Midbrain (tissue), 1 donor: Measurements from ENCODE around the gene GPATCH2.
"Not testable (repeated sequence)": the region's sequence is repeated elsewhere in the genome, so short reads cannot be mapped to it uniquely, and the experiment has no call there.

ENCODE experiments used
- DNase-seq: peaks from one replicate; lab custom pipeline; 2025; lab: John Stamatoyannopoulos, UW

GPATCH2 gene

GRCh38 chr1:217630711-217631591, at the start of gene GPATCH2, which contains the start of gene SPATA17:
TSS of gene GPATCH2 (minus strand) at chr1:217631090. CDS start at chr1:217630971, 119 bp downstream.
TSS of gene SPATA17 (plus strand) at chr1:217631344. CDS start at chr1:217631379, 35 bp downstream.
- DNase-seq: peak; percentile 87

DNA sequence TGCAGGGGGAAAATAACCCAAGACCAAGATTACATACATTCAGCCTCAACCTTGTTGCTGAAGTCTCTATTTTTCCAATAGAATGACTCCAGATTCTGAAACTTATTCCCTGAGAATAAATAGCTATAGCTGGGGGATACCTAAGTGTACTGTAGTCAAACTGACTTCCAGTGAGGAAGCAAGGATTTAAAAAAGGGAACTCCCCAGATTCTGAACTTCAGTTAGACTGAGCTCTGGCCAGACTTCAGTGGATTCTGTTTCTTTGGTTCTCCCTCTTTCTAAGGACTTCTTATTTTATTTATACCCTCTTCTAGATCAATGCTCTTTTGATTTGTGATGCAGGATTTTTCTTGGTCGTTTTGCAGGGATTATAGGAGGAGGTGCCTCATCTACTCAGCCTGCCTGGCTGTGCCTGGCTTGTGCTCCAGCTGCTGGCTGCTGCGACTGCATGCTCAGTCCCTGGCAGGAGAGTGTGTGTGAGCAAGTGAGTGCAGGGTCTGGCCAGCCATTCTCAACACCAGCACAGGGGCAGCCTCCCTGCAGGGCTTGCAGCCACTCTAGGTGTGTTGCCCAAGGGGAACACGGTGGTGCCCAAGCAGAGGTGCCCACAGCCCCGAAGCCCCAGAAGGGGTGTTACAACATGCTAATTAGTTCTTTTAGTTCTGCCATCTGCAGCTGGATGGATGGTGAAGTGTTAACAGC, 43.3 kb upstream of the GPATCH2 start:
- no peak for DNase-seq

DNA sequence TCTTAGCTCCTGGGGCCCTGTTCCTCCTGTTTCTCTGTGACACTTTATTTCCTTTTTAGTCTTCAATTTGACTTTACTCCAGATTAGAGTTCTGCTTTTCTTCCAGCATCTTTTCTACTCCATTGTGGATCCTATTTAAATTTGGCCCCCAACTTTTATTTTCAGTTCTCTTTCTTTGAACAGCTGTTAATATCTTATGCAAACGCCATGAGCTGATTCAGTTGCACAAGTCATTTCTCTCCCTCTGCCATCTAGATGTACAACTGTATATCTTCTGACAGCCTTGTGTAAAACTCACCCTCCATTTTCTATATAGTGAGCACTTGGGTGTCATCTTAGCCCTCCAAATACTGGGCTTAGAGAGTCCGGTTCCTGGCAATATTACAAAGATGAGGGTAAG, 42.5 kb upstream of the GPATCH2 start:
- peak; percentile 5 for DNase-seq

- DNase-seq: no peak
Measured at GRCh38 chr1:217668351-217668940, 37.6 kb upstream of the GPATCH2 start.

DNA sequence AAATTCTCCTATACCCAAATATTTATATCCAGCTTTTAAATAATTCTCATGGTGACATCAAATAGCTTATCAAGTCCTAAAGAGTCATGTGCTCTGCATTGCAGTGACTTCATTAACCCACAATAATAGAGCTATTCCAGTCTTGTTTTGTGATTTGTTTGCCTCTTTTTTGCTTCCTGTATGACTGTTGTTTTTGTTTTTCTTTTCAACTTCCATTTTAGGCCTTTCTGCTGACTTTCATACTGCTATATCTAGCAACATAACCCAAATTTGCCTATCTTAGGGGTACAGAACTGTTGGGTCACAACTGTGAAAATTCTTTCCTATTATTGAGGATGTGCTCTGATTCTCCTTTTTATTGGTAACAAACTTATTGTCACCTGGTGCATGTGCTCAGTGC, 30.5 kb upstream of the GPATCH2 start:
- no peak for DNase-seq

DNA sequence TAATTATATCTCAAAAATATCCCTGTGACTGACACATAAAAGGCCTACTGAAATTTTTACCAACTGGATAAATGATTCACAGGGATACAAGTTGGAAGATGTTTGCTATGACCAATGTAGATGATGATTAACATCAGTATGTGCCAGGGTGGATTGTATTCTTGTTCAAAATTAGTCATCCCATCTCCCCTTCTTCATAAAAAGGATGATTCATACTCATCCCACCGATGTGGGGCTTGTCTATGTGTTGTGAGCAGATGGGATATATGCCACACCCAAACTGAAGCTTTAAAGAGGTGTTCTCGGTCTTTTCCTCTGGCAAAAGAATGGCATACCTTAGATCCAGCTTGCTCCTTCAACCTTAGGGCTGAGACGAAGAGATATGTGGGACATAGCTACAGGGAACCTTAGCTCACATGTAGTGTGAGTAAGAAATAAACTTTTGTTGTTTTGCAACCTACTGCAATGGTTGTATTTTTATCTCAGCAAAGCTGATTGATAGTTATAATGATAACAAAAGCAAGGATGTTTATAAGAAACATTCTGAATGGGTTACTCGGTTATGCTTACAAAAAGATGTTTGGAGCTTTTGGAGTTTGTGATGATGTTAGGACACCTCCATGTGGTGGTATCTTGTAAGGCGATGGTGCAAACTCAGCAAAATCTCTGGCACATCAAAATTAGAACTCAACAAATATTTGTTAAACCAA, 29.6 kb upstream of the GPATCH2 start:
- no peak for DNase-seq

- no peak for DNase-seq
Measured at GRCh38 chr1:217650674-217651073, 19.8 kb upstream of the GPATCH2 start.

DNA sequence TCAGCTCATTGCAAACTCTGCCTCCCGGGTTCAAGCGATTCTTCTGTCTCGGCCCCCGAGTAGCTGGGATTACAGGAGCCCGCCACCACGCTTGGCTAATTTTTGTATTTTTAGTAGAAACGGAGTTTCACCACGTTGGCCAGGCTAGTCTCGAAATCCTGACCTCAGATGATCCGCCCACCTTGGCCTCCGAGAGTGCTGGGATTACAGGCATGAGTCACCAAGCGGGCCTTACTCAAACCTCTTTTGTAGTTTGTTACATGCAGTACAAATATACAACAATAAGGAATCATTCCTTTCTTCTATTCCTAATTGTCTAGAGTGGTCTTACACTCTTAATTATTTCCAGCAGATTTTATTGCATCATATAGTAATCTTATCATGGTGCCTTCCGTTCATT, 16.9 kb upstream of the GPATCH2 start:
- no peak for DNase-seq

GRCh38 chr1:217642455-217642854, 11.6 kb upstream of the GPATCH2 start:
- no peak for DNase-seq

GRCh38 chr1:217627431-217627830, 3.5 kb downstream of the GPATCH2 start:
- peak; percentile 2 for DNase-seq

DNA sequence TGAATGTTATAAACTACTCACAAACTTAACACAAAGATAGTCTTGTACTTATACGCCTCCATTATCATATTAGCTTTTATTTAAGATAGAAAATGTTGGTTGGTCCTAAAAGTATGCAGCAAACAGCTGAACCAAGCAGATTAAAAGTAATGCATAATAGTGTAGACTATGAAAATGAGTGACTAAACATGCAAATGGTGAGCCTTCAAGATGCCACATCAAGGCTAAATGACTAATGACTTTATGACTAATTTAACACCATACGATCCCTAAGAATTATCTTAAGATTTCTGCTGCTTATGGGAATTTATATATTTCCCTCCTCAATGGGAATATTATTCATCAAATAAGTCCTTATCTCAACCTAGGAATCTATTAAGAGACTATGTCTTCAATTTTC, 4.6 kb downstream of the GPATCH2 start:
- no peak for DNase-seq

- no peak for DNase-seq
Measured at GRCh38 chr1:217622042-217622441, 8.8 kb downstream of the GPATCH2 start.

GRCh38 chr1:217620814-217621213, 10.1 kb downstream of the GPATCH2 start:
- DNase-seq: no peak

GRCh38 chr1:217617126-217617525, 13.8 kb downstream of the GPATCH2 start:
- no peak for DNase-seq

DNA sequence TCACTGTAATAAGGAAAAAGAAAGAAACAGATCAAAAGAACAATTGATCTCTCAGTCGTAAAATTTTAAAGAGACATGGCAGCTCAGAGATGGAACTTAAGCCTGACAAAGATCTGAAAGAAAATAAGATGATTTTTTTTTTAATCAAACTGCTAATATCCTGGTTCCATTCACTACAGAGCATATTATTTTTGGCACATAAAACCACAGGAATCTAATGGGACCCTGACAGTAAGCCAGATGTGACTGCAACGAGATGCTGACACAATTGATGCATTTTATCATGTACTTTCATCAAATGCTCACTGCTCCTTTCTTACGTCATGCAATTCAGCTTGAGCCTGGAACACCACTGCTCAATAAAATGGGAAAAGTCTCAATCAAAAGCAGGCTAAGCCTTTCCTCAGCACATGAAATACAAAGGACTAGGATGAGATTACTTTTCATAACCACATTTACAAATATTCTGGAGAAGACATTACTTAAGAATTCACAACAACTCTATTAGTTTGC, 16.6 kb downstream of the GPATCH2 start:
- DNase-seq: no peak

- no peak for DNase-seq
Measured at GRCh38 chr1:217605390-217605789, 25.5 kb downstream of the GPATCH2 start.

GRCh38 chr1:217602380-217602779, 28.5 kb downstream of the GPATCH2 start:
- DNase-seq: no peak

DNA sequence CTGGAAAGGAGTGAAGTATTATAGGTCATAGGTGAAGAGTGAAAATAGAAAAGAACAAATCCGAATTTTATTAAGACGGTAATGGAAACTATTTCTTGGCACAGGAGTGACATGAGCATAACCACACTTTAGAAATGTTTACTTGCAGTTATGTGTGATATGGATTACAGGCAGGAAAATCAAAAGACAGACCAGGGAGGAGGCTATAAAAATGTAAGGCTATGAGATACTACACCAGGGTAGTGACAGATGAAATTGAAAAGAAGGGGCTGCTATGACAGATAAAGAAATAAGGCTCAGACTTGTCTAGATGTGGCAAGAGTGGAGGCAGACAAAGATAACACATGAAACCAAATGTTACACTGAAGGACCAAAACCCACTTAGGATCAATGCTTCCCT, 31.7 kb downstream of the GPATCH2 start:
- no peak for DNase-seq

DNA sequence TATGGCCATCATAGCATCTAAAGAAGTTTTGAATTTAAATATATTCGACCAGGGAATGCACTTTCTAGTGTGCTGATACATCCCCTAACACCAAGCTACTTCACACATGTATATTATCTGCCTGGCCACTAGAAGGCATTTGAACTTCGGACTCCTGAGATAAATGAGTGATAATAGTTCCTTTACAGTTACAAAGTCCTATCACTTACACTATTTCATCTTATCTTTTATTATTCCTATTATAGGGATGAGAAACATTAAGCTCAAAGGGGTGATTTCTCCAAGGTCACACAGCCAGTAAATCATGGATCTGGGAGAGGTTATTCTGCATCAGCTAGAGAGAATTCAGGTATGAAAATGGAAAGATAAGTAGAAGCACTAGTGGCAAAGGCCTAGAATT, 40.3 kb downstream of the GPATCH2 start:
- DNase-seq: no peak

DNA sequence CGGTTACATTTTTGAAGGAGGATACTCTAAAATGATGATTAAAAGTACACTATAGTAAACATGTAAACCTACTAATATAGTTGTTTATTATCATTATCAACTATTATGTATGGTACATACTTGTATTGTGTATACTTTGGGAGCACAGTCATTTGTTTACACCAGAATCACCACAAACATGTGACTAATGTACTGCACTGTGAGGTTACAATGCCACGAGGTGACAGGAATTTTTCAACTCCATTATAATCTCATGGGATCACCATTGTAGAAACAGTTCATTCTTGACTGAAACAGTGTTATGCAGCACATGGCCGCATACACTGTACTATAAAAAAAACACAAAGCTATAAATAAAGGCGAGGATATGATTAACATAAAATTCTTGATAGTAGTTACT, 44.3 kb downstream of the GPATCH2 start:
- no peak for DNase-seq

DNA sequence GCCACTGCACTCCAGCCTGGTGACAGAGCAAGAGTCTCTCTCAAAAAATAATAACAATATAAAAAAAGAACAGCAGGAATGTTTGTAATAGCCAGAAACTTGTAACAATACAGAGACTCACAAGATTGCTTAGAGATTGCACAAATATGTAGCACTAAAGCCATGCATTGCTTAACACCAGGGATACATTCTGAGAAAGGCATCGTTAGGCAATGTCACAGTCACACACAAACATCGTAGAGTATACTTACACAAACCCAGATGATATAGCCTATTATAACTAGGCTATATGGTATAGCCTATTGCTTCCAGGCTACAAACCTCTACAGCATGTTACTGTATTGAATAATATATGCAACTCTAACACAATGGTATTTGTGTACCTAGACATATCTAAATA, 45.3 kb downstream of the GPATCH2 start:
- no peak for DNase-seq

DNA sequence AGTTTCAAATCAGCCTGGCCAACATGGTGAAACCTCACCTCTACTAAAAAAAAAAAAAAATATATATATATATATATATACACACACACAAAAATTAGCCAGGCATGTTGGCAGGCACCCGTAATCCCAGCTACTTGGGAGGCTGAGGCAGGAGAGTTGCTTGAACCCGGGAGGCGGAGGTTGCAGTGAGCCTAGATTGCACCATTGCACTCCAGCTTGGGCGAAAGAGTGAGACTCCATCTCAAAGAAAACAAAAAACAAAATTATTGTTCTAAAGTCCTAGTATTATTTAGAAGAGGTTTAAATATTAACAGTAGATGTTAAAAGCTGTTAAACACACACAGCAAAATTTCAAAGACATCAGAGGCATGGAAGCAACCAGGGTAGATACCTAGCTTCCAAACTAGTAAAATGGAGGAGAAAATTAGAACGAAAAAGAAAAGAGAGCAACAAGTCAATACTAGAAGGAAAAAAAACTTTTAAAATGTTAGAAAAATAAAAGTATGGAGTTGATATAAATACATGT, 46.5 kb downstream of the GPATCH2 start:
- not testable (repeated sequence) for DNase-seq
